ENCODE measurements around the gene FAM72D.
"Not testable (repeated sequence)": the region's sequence is repeated elsewhere in the genome, so short reads cannot be mapped to it uniquely, and the experiment has no call there.

The FAM72D gene

GRCh38 chr1:145082483-145083255 lies 13.1 kb upstream of the FAM72D start:
- DNase-seq (ENCODE audit: low read depth), result not testable (repeated sequence)

- not testable (repeated sequence) for DNase-seq (ENCODE audit: low read depth)
These were observed 2.1 kb upstream of the FAM72D start for GRCh38 chr1:145093517-145094149.

- not testable (repeated sequence) for DNase-seq (ENCODE audit: low read depth)
These were observed 1.0 kb upstream of the FAM72D start for GRCh38 chr1:145094655-145095211.

GRCh38 chr1:145101725-145102124 lies 6.0 kb downstream of the FAM72D start:
- DNase-seq (ENCODE audit: low read depth), result not testable (repeated sequence)

- not testable (repeated sequence) for DNase-seq (ENCODE audit: low read depth)
These were observed 7.5 kb downstream of the FAM72D start for GRCh38 chr1:145103294-145103693.

GRCh38 chr1:145111674-145112073 lies 15.9 kb downstream of the FAM72D start:
- not testable (repeated sequence) for DNase-seq (ENCODE audit: low read depth)

- not testable (repeated sequence) for DNase-seq (ENCODE audit: low read depth)
These were observed 16.9 kb downstream of the FAM72D start for GRCh38 chr1:145112703-145113102.

DNA sequence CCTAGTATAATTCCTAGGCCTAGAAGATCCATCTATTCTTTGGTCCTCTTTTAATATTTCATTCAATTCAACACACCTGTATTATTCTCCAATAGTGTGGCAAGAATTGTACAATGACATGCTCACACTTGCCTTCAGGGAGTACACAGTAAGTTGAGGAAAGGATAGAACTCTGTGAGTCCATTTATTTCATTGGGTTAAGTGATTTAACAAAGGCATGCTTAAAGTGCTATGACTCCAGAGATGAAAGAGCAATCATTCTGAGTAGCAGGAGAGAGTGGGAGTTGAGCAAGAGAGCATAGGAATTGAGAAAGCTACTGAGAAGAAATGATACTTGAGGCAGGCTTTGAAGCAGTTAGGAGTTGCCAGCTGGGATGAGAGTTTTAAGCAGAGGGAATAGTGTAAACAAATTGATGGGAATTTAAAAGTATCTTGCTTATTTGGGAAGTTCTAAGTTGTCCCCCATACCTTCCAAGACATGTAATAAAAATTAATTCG lies 18.8 kb downstream of the FAM72D start:
- DNase-seq (ENCODE audit: low read depth), result not testable (repeated sequence)

DNA sequence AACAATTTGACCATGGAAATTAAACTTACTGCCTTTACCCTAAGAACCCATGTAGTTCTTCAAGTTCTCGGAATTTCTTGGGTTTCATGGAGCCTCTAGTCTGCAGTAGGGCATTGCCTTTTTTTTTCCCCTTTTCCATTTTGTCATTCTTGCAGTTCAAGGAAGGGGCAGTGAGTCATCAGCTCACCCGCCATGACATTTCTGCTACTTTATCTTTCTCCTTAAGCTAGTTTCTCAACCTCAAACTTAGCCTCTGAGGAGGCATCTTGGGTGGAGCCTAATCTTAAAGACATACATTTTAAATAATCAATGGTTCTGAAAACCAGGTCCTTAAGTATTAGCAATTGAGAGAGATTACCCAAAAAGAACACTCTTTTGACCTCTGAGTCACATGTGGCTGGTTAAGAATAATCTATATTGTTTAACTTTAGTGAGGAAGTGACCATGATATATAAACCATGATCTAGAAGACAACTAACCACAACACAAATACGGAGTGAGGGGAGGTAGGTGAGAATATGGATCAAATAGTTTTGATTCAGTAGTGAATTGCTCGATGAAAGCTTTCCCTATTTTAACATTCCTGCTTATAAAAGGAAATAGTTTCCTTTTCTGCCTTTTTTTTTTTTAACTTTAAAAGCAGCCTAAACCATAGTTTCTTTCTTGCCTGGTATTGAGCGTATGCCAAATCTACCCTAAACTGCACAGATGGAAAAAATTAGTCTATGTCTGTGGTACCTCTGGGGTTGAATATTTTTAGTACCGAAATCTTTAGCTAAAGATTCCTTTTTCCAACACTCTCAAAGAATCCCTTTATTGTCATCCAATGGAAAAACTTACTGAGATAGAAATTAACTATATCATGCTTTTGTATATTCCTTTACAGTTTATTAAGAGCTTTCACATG lies 20.1 kb downstream of the FAM72D start:
- DNase-seq (ENCODE audit: low read depth), result not testable (repeated sequence)

GRCh38 chr1:145119842-145120241 lies 24.1 kb downstream of the FAM72D start:
- DNase-seq (ENCODE audit: low read depth), result not testable (repeated sequence)

DNA sequence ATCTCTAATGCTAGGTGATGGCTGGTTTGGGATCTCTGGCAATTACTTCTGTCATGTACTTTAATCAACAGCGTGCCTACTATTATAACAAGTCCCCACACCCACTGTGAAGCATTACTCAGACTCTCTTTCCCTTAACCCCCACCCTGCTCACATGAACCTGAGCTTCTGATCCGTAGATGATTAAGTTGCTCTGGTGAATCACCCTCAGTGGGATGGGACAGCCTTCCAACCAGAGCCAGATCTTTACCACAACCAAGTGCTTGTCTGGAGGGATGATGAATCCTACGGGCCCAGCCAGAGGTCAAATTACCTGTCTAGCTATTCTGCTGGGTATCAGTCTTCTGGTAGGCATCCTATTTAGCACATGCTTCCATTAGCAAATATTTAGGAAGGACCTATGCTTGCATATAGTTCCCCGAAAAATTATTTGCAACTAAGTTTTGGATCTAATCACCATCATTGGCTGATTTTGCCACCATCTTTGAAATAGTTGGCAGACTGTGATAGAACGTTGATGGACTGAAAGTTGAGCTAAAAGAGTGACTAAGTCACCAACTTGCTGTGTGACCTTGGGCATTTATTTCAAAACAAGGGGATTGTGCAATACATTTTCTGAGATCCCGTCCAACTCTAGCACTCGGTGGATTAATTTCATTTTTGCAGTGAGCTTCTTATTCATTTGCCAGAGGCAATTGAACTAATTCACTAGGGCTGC lies 26.7 kb downstream of the FAM72D start:
- not testable (repeated sequence) for DNase-seq (ENCODE audit: low read depth)

DNA sequence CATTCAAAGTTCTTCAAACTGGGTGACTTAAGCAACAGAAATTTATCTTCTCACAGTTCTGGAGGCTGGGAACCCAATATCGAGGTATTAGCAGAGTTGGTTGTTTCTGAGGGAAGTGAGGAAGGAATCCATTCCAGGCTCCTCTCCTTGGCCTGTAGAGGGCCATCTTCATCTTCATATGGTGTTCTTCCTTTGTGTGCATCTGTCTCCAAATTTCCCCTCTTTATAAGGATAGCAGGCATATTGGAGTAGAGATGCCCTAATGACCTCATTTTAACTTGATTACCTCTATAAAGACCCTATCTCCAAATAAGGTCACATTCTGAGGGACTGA lies 27.3 kb downstream of the FAM72D start:
- DNase-seq (ENCODE audit: low read depth), result not testable (repeated sequence)

DNA sequence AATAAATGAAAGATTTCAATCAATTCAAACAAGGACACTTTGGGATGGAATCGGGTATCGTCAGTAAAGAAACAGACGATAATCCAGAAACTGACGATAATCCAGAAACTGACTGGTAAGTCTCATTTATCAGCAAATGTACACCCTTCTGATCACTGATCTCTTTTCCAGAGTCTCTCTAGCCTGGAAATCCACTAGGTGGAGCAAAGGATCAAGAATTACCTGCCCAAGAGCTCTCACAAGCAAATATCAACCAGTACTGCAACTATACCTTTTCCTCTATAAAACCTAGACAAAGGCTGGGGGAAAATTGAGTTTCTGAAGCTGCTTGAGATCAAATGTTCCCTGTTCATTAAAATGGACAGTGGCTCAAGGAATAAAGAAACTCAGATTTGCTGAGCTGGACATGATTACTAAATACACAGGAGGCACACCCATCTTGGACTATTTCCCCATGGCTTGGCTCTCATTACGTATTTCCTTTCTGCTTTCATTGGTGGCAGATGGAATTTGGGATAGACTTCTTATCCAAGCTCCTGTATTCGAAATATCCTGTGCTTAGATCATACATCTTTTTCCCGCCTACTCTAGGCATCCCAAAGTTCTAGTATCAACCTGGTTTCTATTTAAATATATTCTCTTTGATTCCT lies 28.3 kb downstream of the FAM72D start:
- DNase-seq (ENCODE audit: low read depth), result not testable (repeated sequence)

GRCh38 chr1:145125112-145125511 lies 29.3 kb downstream of the FAM72D start:
- not testable (repeated sequence) for DNase-seq (ENCODE audit: low read depth)

DNA sequence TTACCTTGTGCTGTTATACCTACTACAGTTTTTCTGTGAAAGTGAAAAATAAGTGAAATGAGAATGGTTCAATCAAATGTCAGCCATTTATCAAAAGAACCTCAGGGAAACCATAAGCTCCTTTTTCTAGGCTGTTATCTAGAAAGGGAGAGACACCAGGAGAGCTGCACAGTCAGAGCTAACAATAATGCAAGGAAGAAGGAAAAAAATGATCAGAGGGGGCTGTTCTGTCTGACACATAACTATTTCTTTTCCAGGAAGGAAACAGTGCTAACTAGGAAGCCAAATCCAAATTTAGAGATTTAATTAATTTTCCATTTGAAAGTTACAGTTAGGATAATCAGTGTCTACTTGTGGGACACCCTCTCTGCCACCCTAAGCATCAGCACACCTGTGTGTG lies 31.4 kb downstream of the FAM72D start:
- DNase-seq (ENCODE audit: low read depth), result not testable (repeated sequence)

GRCh38 chr1:145128697-145129469 lies 33.1 kb downstream of the FAM72D start:
- not testable (repeated sequence) for DNase-seq (ENCODE audit: low read depth)

DNA sequence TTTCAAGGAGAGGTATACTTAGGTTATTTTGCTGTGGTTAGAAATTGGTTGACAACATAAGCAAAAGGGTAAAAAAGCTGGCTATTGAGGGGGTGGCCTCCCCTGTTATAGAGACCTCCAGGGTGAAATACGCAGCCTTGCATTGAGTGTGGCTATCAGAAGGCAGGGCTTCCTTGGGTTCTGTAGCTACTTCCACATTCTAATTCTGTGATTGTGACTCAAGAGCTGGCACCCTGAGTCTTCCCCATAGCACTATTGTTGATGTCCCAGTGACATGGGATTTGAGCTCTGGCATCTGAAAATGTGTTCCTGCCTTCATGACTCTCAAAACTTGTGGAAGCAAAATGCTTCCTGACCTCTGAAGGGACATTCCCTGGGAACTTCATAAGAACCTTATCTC lies 38.7 kb downstream of the FAM72D start:
- DNase-seq (ENCODE audit: low read depth), result not testable (repeated sequence)

DNA sequence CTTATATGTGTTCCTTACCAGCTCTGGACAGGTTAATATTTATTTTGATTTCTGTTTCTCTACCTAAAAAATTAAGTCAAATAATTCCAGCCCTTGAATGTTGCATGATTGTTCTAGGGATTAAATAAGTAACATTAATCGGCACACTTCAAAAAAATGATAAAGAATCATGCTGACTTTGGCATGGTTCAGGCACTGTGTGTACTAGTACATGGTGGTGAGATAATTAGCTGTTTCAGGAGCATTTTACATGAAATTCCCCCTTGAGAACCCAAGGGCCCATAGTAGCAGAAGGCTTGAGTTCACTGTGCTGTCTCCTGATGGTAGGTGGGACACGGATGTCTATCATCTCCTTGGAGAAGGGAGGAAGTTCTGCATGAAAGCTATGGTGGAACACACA lies 44.8 kb downstream of the FAM72D start:
- not testable (repeated sequence) for DNase-seq (ENCODE audit: low read depth)

GRCh38 chr1:145144264-145144913 lies 48.6 kb downstream of the FAM72D start:
- not testable (repeated sequence) for DNase-seq (ENCODE audit: low read depth)
